ENCODE results near the gene SPON1.

DNA sequence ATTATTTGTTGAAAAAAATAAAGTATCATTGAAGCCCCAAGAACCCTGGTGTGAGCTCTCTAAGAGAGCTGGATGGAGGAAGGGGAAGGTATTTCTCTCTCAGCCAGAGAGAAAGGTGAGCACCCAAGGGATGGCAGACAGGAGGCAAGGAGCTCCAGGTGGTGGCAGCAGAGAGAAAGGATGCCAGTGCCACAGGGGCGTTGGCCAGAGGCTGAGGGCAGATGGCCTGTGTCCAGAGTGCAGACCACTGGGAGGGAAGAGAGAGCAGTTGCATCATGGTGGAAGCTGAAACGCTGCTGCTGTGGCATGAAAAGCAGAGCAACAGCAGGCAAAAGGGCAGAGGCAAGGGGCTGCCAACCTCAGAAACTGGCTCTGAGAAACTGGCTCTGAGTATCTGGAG, 8.5 kb downstream of the SPON1 start:
- TF ChIP-seq, protein P1, sequence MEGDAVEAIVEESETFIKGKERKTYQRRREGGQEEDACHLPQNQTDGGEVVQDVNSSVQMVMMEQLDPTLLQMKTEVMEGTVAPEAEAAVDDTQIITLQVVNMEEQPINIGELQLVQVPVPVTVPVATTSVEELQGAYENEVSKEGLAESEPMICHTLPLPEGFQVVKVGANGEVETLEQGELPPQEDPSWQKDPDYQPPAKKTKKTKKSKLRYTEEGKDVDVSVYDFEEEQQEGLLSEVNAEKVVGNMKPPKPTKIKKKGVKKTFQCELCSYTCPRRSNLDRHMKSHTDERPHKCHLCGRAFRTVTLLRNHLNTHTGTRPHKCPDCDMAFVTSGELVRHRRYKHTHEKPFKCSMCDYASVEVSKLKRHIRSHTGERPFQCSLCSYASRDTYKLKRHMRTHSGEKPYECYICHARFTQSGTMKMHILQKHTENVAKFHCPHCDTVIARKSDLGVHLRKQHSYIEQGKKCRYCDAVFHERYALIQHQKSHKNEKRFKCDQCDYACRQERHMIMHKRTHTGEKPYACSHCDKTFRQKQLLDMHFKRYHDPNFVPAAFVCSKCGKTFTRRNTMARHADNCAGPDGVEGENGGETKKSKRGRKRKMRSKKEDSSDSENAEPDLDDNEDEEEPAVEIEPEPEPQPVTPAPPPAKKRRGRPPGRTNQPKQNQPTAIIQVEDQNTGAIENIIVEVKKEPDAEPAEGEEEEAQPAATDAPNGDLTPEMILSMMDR (IDR thresholded peaks at IDR 0.05; ENCODE audit: low read length): peak; percentile 52; the same call in 1 of the 2 replicates
- TF ChIP-seq EZH2 (IDR thresholded peaks at IDR 0.05; ENCODE audit: borderline replicate concordance, low read length): no peak

Measured in OCI-LY1 (cell line).